GM15510 (cell line): ENCODE data around the gene ARL6IP4.

ENCODE experiments used
- POLR2A ChIP-seq: IDR thresholded peaks from 3 replicates; pipeline ENCODE4 v1.6.1; 2011; ENCODE audit warnings: borderline replicate concordance; ENCODE audit not compliant: insufficient read length; ENCODE audit errors: extremely low read depth

The ARL6IP4 gene

DNA sequence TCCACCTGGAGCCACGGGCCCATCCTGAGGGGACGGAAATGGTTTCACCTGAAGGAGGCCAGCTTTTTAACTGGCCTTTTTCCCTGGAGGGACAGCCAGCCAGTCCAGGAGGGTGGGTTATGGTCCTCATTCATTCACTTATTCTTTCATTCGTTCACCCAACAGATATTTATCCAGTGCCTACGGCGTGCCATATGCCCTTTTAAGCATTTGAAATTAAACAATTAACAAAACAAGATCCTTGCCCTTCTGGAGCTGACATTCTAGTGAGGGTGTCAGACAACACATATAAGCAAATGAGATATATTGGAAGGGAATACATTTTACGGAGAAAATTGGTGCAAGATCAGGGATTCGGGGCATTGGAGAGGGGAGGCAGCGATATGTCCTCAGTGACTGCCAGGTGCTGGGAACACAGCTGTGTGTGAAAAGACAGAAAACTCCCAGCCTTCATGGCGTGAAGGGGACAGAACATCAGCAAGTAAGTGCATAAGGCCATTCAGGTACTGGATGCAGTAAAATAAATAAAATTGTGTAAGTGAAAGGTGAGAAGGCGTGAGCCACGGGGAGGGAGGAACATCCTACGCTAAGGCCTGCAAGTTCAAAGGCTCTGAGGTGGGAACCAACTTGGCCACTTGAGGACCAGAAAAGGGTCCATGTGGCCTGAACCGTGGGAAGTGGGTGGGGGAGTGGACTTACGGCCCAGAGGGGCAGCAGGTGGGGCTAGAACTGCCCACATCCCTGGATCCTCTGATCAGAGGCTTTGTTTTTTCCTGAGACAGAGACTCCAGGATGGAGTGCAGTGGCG, 13.5 kb upstream of the ARL6IP4 start:
- TF ChIP-seq POLR2A, result no peak

DNA sequence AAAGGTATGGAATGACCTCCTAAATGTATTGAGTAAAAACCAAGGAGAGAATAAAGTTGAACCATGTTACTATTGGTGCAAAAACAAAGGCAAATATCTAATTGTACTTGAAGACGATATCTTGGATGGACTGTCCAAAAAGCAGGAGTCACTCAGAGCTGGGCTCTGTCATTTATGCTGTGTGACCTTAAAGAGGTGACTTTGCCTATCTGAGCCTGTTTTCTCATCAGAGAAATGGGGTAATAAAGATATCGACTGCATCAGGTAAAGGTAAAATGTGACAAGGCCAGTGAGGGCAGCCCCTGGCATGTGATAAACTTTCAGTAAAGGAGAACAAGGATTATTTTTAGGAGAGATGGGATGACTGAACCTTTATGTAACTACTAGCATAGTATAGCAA, 12.4 kb upstream of the ARL6IP4 start:
- TF ChIP-seq POLR2A, result no peak

DNA sequence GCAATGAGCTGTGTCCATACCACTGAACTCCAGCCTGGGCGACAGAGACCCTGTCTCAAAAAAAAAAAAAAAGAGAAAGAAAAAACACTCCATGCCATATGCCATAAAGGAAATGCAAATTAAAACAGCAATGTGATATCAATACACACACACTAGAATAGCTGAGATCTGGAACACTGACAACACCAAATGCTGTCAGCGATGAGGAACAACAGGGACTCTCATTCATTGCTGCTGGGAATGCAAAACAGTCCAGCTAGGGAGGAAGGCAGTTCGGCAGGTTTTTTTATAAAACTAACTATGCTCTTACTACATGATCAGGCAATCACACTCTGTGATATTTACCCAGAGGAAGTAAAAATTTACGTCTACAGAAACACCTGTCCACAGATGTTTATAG, 10.8 kb upstream of the ARL6IP4 start:
- TF ChIP-seq POLR2A, result no peak

DNA sequence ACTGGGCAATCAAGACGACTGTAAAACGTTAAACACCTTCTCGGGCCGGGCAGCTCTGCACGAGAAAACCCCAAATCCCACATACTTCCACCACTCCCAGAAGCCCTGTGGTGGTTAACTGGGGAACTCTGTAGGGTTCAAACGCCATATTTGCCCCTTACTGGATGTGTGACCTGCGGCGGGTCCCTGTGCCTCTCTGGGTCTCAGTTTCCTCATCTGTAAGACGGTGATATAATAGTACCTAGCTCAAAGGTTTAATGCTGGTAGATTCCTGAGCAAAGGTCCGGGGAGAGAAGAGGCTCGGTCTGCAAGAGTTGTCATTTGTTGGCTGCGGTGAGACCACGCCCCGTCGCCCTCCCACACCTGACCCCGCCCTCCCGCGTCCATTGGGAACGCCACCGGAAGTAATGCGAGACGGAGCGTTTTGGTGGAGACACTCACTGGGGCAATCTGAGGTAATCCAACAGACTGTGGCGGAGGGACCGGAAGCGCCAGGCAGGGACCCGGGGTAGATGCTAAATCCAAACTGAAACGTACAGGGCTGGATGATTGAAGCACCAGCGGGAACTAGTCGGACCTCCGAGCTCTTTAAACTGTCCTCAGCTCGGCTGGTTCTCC, 6.1 kb upstream of the ARL6IP4 start:
- peak; percentile 47 for TF ChIP-seq POLR2A

DNA sequence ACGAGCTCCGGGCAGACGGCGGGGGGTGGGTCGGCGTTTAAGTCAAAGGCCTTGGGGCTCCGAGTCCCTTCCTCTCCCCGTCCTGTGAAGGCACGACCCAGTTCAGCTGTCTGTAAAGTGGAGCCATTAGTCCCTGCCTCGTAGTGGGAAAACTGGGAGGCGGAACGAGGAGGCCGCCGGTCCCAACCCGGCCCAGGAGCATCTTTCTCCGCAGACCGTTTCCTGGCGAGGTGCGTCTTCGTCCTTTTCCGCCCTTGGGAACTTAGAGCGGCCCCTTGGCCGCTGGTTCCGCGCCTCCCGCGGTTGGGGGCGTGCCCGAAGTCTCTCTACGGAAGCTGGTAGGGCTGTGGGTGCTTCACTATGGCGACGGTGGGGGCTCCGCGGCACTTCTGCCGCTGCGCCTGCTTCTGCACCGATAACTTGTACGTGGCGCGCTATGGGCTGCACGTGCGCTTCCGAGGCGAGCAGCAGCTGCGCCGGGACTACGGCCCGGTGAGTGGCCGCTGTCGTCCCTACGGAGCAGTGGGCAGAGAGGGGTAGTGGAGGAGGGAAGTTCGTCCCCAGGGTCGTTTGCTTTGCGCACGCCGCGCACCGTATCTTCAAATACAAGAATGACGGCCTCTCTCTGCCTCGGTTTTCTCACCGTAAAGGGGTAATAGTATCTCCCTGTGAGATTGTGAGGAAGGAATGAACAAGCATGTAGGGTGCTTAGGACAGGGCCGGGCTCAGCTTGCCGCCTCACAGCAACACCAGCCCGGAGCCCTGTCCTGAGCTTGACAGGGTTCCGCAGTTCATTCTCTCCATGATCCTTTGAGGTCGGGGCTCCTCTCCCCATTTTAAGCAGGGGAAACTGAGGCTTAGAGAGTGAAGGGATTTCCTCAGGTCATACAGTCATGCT, 5.3 kb upstream of the ARL6IP4 start, which contains the start of gene OGFOD2:
OGFOD2 (plus strand) TSS at position 353 of the 898 bp plus-strand sequence; CDS start at position 361, 8 bp downstream.
- TF ChIP-seq POLR2A, result peak; percentile 63

DNA sequence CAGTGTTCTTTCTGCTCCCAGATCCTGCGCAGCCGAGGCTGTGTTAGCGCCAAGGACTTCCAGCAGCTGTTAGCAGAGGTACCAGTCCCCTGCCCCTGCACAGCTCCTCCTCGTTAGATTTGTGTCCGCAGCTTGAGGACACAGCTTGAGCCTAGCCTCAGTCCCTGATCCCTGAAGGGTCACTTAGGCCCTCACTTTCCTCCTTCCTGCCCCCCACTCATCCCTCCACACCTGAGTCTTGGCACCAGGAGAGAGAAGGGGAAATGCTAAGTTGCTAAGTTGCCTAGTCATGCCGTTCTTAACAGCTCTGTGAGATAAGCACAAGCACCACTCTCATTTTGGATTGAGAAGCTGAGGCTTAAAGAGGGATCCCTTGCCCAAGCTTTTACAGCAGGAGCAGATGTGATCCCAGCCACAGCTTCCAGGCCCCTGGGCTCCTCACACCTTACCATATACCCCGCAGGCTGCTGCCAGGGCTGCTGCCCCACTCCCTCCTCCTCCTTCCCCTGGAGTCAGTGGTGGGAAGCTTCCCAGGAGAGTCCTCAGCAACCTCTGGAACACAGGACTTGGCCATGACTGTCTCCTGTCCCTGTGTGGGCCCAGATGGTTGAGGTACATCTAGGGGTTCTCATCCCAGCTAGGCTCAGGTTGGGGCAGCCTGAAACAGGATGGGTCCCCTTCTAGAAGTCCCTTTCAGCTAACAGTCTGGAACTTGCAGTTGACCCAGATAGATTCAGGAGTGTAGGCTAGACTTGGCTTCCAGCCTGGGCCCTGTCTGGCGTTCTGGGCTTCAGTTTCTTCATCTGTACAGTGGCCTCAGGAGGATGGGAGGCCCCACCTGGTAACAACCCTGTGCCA, 4.5 kb upstream of the ARL6IP4 start:
- no peak for TF ChIP-seq POLR2A

DNA sequence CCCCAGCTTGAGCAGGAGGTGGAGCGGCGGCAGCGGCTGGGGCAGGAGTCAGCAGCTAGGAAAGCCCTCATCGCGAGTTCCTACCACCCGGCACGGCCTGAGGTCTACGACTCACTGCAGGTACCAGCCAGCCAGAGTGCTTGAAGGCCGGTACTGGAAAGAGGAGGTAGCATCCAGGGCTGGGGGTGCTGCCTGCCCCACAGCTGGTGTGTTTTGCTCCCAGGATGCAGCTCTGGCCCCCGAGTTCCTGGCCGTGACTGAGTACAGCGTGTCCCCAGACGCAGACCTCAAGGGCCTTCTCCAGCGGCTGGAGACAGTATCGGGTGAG, 3.9 kb upstream of the ARL6IP4 start:
- no peak for TF ChIP-seq POLR2A

DNA sequence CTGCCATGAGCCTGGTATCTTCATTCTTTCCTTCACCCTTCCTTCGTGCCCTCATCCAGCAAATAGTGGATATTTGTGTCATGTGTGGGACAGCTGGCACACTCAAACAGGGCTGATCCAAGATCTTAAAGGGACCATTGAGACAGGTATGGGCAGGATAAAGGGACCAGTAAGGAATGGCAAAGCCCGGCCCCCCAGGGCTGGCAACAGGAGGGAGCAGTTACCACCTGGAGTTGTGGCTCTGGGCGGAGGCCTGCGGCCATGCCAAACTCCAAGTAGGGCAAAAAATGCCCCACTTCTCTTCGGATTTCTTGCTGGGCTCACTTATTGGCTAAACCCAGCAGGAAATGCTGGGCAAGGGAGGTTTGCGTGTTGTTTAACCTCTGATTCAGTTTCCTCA, 3.3 kb upstream of the ARL6IP4 start:
- TF ChIP-seq POLR2A, result no peak

DNA sequence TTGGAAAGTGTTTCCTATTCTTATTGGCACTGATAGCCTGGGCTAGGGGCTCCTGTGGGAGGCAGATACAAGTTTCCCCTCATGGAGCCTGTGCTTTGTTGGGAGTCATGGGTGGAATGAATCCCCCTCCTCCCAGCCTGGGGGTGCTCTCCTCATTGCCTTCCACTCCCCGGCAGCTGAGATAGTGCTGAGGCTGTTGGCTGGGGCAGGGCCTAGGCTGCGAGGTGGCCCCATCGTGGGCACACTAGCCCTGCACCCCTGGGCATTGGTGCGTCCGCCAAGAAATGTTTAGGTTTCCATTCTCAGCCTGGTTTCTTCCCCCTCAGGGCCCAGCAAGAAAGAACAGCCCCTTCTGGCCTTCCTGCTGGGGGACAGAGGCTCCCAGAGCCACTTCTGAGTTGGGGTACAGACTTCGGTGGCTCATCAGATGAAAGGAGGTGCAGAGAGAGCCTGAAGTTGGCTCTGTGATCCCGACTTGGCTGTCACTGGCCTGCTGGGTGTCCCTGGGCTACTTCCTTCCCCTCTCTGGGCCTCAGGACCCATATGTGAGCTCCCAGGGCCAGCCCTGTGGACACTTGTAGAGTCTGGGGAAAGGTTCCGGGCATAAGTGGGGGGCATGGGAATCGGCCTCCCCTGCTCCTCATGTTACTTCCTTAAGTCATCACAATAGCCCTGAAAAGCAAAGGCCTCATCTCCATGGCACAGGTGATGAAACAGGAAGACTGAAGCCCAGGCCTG, 2.7 kb upstream of the ARL6IP4 start:
- no peak for TF ChIP-seq POLR2A

DNA sequence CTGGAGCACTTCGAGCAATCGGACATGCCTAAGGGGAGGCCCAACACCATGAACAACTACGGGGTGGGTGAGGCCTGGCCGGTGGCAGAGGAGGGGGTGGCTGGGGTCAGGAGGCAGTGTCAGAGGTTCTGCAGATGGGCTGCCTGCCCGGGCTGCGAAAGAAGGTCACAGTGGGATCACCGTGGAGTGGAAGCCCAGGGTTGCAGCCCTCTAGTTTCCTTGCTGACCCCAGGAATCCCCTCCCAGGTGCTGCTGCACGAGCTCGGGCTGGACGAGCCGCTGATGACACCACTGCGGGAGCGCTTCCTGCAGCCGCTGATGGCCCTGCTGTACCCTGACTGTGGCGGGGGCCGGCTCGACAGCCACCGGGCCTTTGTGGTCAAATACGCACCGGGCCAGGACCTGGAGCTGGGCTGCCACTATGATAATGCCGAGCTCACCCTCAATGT, 1.9 kb upstream of the ARL6IP4 start:
- TF ChIP-seq POLR2A, result no peak

DNA sequence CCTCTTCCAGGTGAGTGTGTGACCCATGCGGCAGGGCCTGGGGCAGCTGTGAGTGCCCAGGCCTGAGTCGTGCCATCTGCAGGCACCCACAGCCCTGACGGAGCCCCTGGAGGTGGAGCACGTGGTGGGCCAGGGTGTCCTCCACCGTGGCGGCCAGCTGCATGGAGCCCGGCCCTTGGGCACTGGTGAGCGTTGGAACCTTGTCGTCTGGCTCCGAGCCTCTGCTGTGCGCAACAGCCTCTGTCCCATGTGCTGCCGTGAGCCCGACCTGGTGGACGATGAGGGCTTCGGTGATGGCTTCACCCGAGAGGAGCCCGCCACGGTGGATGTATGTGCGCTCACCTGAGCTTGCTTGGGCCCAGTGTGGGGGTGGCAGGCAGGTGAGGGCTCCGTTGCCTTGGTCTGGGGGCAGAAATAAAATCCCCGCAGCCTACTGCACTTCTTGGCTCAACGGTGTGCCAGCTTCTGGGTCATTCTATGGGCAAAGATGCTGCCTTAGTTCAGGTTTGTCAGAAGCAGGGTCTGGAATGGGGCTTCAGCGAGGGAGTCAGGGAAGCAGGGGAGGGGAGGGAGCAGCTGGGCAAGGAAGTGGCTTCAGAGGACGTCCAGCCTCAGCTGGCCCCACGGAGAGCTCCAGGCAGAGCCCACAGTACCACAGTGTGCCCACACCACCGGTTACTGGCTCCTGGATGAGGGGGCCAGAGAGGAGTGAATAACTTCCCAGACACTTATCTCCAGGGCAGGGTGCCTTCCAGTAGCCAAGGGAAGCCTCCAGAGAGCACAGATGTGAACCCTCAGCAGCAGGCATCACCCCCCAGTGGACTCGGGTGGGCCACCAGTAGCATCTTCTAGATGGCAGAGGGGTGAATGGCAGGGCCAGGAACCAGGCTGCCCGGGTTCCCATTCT, 1.2 kb upstream of the ARL6IP4 start:
- no peak for TF ChIP-seq POLR2A

DNA sequence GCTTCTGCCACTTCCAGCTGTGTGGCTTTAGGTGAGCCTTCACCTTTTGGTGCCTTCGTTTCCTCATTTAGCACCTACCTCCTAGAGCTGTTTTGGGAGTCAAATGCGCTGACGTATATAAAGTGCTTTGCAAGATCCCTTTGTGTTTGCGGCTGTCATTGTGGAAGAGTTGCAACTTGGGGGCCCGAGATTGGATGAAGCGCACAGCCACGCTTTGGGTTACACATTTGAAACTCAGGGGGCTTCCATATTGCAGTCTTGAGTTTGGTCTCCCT, 636 bp upstream of the ARL6IP4 start:
- no peak for TF ChIP-seq POLR2A

DNA sequence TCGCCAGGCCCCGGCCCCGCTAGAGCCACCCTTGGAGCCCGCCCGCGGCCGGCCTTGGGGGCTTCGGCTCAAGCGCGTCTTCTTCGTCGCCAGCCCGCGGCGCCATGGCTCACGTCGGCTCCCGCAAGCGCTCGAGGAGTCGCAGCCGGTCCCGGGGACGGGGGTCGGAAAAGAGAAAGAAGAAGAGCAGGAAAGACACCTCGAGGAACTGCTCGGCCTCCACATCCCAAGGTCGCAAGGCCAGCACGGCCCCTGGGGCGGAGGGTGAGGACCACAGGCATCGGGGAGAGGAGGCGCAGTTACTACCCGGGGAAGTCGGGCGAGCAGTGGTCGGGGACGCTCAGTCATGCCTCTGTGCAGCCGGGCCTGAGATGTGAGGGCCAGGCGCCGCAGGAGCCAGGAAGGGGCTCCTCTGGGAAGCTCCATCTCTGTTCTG, 573 bp downstream of the ARL6IP4 start:
- no peak for TF ChIP-seq POLR2A
